ENCODE data around the gene ADAMTS13.

DNA sequence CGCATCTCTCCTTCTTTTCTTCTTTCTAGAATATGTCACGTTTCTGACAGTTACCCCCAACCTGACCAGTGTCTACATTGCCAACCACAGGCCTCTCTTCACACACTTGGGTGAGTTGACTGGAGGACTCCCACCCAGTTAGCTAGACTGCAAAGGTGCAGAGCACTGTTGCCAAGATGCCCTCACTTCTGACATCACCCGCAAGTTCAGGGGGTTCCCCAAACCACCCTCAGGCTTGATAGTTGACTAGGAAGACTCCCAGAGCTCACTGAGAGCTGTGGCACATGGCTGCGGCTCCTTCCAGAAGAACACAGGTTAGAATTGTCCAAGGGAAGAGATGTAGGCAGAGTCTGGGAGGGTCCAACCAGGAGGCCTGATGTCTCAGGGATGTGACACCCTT is 17.2 kb downstream of the ADAMTS13 start:
- TF ChIP-seq CTCF (conservative IDR thresholded peaks at IDR 0.05 in 1 of 2, IDR thresholded peaks at IDR 0.05 in 1 of 2; ENCODE audit: low read depth in 1 of 2, low read length in 2 of 2): no peak
- TF ChIP-seq EZH2 (IDR thresholded peaks at IDR 0.05; ENCODE audit: low read length, missing control alignments): no peak
